Activated CD4-positive, alpha-beta memory T cell treated with anti-CD3 and anti-CD28 coated beads, Interleukin-2, amount 10 ng/mL, durations not matched to agents 7 days and 5 days (primary cell): ENCODE data around the gene ICAM2. TPM values are rescaled to one million over a fixed set of nuclear protein-coding genes. Genes with fewer than 3 reads are reported as not detected.

ENCODE experiments used
- CTCF ChIA-PET: fragments of 350-600 bp; sonication (Branson Sonifier 250); formaldehyde crosslinking; loops from one replicate; lab custom pipeline; 2021; ENCODE audit warnings: antibody characterized with exemption, inconsistent platforms; lab: Charles Lee
- POLR2A ChIA-PET: fragments of 350-600 bp; sonication (Branson Sonifier 250); formaldehyde crosslinking; loops from one replicate; lab custom pipeline; 2021; ENCODE audit warnings: antibody characterized with exemption; lab: Charles Lee
- DNase-seq: peaks from one replicate; pipeline ENCODE4 v3.0.0-alpha.2; 2020
- H3K27ac Mint-ChIP-seq: one replicate; pipeline ENCODE4 v1.8.0; 2021; ENCODE audit warnings: mild to moderate bottlenecking, mixed read lengths
- H3K27me3 Mint-ChIP-seq: one replicate; pipeline ENCODE4 v1.8.0; 2021; ENCODE audit warnings: mixed read lengths
- H3K36me3 Mint-ChIP-seq: one replicate; pipeline ENCODE4 v1.8.0; 2021; ENCODE audit warnings: low read depth, mixed read lengths
- H3K4me1 Mint-ChIP-seq: one replicate; pipeline ENCODE4 v1.8.0; 2021; ENCODE audit warnings: mixed read lengths
- H3K4me3 Mint-ChIP-seq: one replicate; pipeline ENCODE4 v1.8.0; 2021; ENCODE audit warnings: mild to moderate bottlenecking, mixed read lengths
- H3K9me3 Mint-ChIP-seq: one replicate; pipeline ENCODE4 v1.8.0; 2021; ENCODE audit warnings: mixed read lengths
- total RNA-seq, 2 experiments: library from RNA; stranded (reverse); gene quantifications; one replicate each; pipeline ENCODE4 v1.2.3, GENCODE V29; 2021

ICAM2 gene
- total RNA-seq, 2 experiments from 2014 or later: 118 to 122 TPM

GRCh38 chr17:64001091-64001579 lies 19.3 kb downstream of the ICAM2 start:
- H3K9me3 Mint-ChIP-seq: no peaks in the 10 kb centered on the region
- H3K4me3 Mint-ChIP-seq: no peak overlapping the region
- peaks cover 8% of the 10 kb centered on the region for H3K27me3 Mint-ChIP-seq
- H3K4me1 Mint-ChIP-seq: peaks cover 49% of the 10 kb centered on the region
- no peak for DNase-seq
- no peak overlapping the region for H3K27ac Mint-ChIP-seq
- H3K36me3 Mint-ChIP-seq: peaks cover 49% of the 10 kb centered on the region
- ChIA-PET POLR2A (interaction anchor here (1.3 to 9.1 kb wide), 3 partner anchors 11 to 19 kb away, joined by 4 to 79 read pairs (median 13); partner anchors contain the start of gene ICAM2), CTCF (interaction anchor here (1.1 to 4.4 kb wide), 4 partner anchors 15 to 28 kb away, joined by 4 to 26 read pairs (median 4); no protein-coding TSS in a partner anchor)

DNA sequence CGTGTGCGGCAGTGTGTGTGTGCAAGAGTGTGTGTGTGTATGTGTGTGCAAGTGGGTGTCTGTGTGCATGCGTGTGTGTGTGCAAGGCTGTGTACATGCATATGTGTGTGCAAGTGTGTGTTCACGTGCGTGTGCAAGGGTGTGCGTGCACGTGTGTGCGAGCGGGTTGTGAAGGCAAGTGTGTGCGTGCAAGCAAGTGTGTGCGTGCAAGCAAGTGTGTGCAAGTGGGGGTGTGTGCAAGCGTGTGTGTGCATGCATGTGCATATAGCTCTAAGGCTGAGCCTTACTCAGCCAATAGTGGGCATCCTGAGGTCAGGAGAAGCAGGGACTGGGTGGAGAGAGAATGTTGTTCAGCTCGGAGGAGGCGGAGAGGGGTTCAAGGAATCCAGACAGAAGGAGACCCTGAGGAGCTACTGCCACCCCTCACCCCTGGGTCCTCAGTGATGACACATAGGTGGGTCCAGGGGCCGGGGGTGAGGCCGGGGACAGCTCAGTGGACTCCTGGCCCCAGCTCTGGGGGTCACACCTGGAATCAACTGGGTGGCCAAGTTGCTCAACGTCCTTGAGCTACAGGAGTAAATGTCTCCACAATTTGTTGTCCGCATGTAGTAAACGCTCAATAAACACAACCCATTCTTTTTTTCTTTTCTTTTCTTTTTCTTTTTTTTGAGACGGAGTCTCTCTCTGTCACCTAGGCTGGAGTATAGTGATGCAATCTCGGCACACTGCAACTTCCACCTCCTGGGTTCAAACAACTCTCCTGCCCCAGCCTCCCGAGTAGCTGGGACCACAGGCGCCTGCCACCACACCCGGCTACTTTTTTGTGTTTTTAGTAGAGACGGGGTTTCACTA lies 20.5 kb downstream of the ICAM2 start:
- Mint-ChIP-seq H3K4me1 (peaks cover 50% of the 10 kb centered on the region), H3K27me3 (peaks cover 8% of the 10 kb centered on the region), H3K27ac (peak overlapping the region; percentile 37), H3K9me3 (no peaks in the 10 kb centered on the region), H3K4me3 (peak overlapping the region; percentile 92), H3K36me3 (peaks cover 46% of the 10 kb centered on the region)
- DNase-seq: no peak
- ChIA-PET POLR2A (interaction anchor here (0.8 to 9.1 kb wide), 8 partner anchors 8 to 81 kb away, joined by 3 to 79 read pairs (median 10); partner anchors contain the start of gene ICAM2), CTCF (interaction anchor here (0.6 to 4.4 kb wide), 6 partner anchors 9 to 134 kb away, joined by 3 to 26 read pairs (median 8); partner anchors contain the start of gene GH1)

DNA sequence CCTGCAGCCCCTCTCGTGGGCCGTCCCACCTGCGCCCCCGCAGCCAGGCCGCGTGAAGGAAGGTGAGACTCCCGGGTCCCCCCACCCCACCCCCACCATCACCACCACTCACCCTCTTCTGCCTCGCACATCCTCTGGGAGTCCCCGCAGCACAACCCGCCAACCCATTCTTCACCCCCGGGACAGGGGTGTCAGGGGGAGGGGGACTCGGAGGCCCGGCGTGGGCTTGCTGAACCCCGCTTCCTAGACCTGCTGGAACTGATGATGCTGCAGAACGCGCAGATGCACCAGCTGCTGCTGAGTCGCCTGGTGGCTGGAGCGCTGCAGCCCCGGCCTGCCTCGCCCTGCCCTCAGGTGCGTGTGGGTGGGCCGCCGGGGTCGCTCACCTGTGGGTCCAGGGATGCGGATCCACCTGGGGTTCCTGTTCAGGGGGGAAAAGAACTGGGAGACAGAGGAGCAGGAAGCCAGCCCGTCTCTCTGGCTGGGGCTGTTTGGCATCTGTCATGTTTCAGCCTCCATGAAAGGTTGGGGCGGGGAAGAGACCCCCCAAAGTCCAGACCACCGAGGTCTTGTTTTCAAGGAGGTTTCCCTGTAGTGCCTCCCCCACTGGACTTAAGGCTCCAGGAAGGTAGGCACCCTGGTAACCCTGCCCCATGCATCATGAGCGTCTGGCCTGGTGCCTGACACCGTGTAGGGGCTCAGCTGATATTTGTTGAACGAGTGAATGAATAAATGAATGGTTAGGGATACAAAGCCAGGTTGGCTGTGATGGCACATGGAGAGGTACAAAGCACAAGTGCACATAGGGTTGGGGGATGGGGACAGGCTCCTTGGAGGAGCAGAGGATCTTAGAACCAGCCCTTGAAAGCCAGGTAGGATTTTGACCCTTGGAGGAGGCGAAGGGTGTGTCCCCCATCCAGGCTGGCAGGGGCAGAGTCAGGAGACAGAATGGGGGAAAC lies 21.4 kb downstream of the ICAM2 start:
- Mint-ChIP-seq H3K36me3 (peaks cover 37% of the 10 kb centered on the region), H3K9me3 (no peaks in the 10 kb centered on the region), H3K27me3 (peaks cover 8% of the 10 kb centered on the region), H3K27ac (peak overlapping the region; percentile 76), H3K4me1 (peaks cover 59% of the 10 kb centered on the region), H3K4me3 (peak overlapping the region; percentile 92)
- ChIA-PET CTCF (interaction anchor here (1.1 to 4.4 kb wide), 8 partner anchors 15 to 135 kb away, joined by 3 to 26 read pairs (median 8); partner anchors contain the start of genes GH1 and ICAM2), POLR2A (interaction anchor here (0.8 to 9.1 kb wide), 13 partner anchors 7 to 147 kb away, joined by 3 to 79 read pairs (median 7); partner anchors contain the start of gene ICAM2)
- DNase-seq: peak; percentile 47

DNA sequence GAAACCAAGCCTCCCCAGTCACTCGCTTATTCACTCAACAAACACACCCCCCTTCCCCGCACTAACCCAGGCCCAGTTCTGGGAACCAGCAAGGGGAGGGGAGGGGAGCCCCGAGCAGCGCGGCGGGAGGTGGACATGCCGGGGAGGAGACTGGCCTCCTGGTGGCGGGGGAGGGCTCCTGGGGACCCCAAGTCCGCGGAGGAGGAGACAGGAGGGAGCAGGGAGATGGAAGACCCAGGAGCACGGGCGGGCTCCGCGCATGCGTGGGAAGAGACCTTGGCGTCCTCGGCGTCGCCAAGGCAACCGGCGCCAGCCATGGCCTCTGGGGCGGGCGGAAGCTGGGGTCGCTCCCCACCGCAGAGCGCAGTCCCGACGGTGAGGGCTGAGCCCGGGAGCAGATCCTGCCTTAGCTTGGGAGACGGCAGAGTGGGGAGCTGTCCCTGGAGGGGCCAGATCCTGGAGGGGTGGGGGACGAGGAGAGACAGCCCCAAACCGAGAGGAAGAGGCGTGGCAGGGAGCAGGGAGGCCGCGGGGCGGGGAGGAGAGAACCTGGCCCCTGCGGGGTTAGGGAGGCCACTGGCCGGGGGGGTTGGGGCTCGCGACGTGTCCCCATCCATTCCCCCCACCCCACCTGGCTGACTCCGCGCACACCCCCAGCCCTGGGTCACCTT lies 22.2 kb downstream of the ICAM2 start, which contains the start of gene PRR29:
Gene PRR29, plus strand, starts transcription at position 302 of the 671 bp plus-strand sequence. Its CDS starts 14 bp downstream, at position 316.
- H3K27me3 Mint-ChIP-seq: peaks cover 8% of the 10 kb centered on the region
- ChIA-PET CTCF (interaction anchor here (1.2 to 4.4 kb wide), 7 partner anchors 14 to 135 kb away, joined by 3 to 26 read pairs (median 10); partner anchors contain the start of genes GH1 and ICAM2), POLR2A (interaction anchor here (0.8 to 9.1 kb wide), 12 partner anchors 10 to 148 kb away, joined by 3 to 79 read pairs (median 6); partner anchors contain the start of gene ICAM2)
- peaks cover 66% of the 10 kb centered on the region for H3K4me1 Mint-ChIP-seq
- DNase-seq: peak; percentile 82
- H3K36me3 Mint-ChIP-seq: peaks cover 32% of the 10 kb centered on the region
- H3K9me3 Mint-ChIP-seq: no peaks in the 10 kb centered on the region
- peak within 1 kb of the TSS; percentile 92 for H3K4me3 Mint-ChIP-seq
- peak within 1 kb of the TSS; percentile 76 for H3K27ac Mint-ChIP-seq

GRCh38 chr17:63997341-63998048 lies 22.9 kb downstream of the ICAM2 start:
- ChIA-PET POLR2A (interaction anchor here (0.9 to 9.1 kb wide), 10 partner anchors 9 to 66 kb away, joined by 3 to 79 read pairs (median 6); partner anchors contain the start of gene ICAM2), CTCF (interaction anchor here (0.6 to 4.4 kb wide), 6 partner anchors 13 to 136 kb away, joined by 3 to 26 read pairs (median 10); partner anchors contain the start of gene GH1)
- H3K9me3 Mint-ChIP-seq: no peaks in the 10 kb centered on the region
- DNase-seq: no peak
- peaks cover 70% of the 10 kb centered on the region for H3K4me1 Mint-ChIP-seq
- peaks cover 26% of the 10 kb centered on the region for H3K36me3 Mint-ChIP-seq
- H3K27ac Mint-ChIP-seq: peak overlapping the region; percentile 74
- peaks cover 8% of the 10 kb centered on the region for H3K27me3 Mint-ChIP-seq
- peak overlapping the region; percentile 92 for H3K4me3 Mint-ChIP-seq

DNA sequence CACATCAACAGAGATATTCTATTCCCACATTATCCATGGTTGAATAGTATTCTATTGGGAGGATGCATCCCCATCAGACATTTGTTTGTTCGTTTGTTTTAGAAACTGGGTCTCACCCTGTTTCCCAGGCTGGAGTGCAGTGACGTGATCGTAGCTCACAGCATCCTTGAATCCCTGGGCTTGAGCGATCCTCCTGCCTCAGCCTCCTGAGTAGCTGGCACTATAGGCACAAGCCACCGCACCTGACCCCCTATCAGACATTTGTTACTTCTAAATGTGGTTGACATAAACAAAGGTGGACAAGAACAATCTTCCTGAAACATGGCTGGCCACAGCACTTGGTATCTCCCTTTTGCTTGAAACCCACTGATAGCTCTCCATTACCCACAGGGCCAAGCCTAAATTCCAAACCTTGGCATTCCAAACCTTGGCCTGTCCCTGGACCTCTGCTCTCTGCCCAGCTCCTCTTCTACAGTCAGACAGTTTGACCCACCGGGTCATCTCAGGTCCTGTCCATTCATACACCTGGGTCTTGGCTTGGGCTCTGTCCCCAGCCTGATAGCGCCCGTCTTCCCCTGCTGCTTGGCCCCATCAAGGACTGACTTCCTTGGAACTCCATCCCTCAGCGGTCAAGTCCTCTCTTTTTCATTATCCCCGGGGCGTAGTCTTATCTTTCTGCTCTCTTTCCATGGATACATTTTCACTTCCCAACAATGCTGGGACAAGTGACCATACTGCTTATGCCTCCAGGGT lies 23.8 kb downstream of the ICAM2 start:
- peaks cover 25% of the 10 kb centered on the region for H3K36me3 Mint-ChIP-seq
- peaks cover 77% of the 10 kb centered on the region for H3K4me1 Mint-ChIP-seq
- H3K27ac Mint-ChIP-seq: peak overlapping the region; percentile 4
- no peaks in the 10 kb centered on the region for H3K9me3 Mint-ChIP-seq
- peaks cover 9% of the 10 kb centered on the region for H3K27me3 Mint-ChIP-seq
- ChIA-PET CTCF (interaction anchor here (0.6 to 4.4 kb wide), 8 partner anchors 11 to 137 kb away, joined by 3 to 26 read pairs (median 6); partner anchors contain the start of gene GH1), POLR2A (interaction anchor here (1.0 to 9.1 kb wide), 8 partner anchors 9 to 65 kb away, joined by 3 to 79 read pairs (median 5); partner anchors contain the start of gene ICAM2)
- no peak for DNase-seq
- peak overlapping the region; percentile 92 for H3K4me3 Mint-ChIP-seq

DNA sequence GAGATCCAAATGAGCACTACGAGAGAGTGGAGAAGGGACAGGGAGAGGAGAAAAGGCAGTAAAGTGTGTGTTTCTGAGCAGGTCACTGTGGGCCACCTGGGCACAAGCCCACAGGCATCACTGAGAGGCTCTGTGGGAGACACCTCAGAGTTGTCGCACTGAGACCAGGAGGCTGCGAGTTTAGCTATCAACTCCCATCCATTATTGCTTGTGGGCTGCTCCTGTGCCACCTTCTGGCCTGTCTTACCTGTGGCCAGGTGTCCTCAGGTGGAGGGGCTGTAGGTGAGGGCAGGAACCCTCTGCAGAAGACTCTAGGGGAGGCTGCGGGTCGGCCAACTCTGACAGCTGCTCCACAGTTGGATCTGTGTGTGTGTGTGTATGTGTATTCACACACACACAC lies 24.8 kb downstream of the ICAM2 start:
- Mint-ChIP-seq H3K4me1 (peaks cover 83% of the 10 kb centered on the region), H3K27me3 (peaks cover 10% of the 10 kb centered on the region), H3K36me3 (peaks cover 25% of the 10 kb centered on the region), H3K9me3 (no peaks in the 10 kb centered on the region), H3K4me3 (no peak overlapping the region), H3K27ac (no peak overlapping the region)
- POLR2A ChIA-PET: interaction anchor here (0.9 to 9.1 kb wide), 3 partner anchors 25 to 56 kb away, joined by 3 to 79 read pairs (median 3); partner anchors contain the start of gene ICAM2
- DNase-seq: no peak
- CTCF ChIA-PET: interaction anchor here (1.5 to 4.0 kb wide), 4 partner anchors 10 to 84 kb away, joined by 4 to 18 read pairs (median 6); partner anchors contain the start of gene CSHL1

DNA sequence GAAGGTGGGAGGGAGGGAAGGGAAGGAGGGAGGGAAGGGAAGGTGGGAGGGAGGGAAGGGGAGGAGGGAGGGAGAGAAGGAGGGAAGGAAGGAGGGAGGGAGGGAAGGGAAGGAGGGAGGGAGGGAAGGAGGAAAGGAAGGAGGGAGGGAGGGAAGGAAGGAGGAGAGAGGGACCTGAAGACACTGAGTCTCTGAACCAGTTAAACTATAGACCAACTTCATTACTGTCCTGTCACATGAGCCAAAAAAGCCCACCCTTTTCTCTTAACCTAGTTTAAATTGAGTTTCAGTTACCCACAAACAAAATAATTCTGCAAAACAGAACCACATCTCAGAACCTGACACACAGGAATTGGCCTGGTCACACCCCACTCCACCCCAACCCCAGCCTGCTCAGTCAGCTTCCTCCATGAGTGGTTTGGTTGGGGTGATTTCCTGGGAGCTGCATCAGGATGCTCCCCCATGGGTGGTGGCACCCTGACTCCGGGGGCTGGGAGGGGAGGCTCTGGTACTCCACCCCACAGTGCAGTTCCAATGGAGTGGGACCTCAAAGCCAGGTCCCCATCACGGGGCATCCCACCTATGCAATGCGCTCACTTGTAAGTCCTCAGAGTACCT lies 27.0 kb downstream of the ICAM2 start:
- Mint-ChIP-seq H3K4me3 (no peak overlapping the region), H3K27me3 (peaks cover 10% of the 10 kb centered on the region), H3K4me1 (peaks cover 78% of the 10 kb centered on the region), H3K36me3 (peaks cover 15% of the 10 kb centered on the region), H3K27ac (peak overlapping the region; percentile 86), H3K9me3 (no peaks in the 10 kb centered on the region)
- peak; percentile 54 for DNase-seq
- CTCF ChIA-PET: interaction anchor here (1.2 to 4.0 kb wide), 13 partner anchors 8 to 140 kb away, joined by 3 to 31 read pairs (median 7); partner anchors contain the start of genes CSHL1 and ICAM2
- POLR2A ChIA-PET: interaction anchor here (0.7 to 9.1 kb wide), 13 partner anchors 8 to 152 kb away, joined by 3 to 79 read pairs (median 4); partner anchors contain the start of gene ICAM2

GRCh38 chr17:63991611-63992010 lies 28.8 kb downstream of the ICAM2 start:
- Mint-ChIP-seq H3K4me3 (no peak overlapping the region), H3K27me3 (peaks cover 6% of the 10 kb centered on the region), H3K9me3 (no peaks in the 10 kb centered on the region), H3K27ac (peak overlapping the region; percentile 50), H3K4me1 (peaks cover 70% of the 10 kb centered on the region), H3K36me3 (peaks cover 7% of the 10 kb centered on the region)
- ChIA-PET POLR2A (interaction anchor here (1.2 to 3.5 kb wide), 3 partner anchors 8 to 34 kb away, joined by 3 to 18 read pairs (median 6); partner anchors contain the start of gene ICAM2), CTCF (interaction anchor here (1.5 to 4.0 kb wide), 6 partner anchors 29 to 72 kb away, joined by 4 to 31 read pairs (median 17); partner anchors contain the start of genes CD79B and ICAM2)
- no peak for DNase-seq
